ENCODE measurements around the gene TIMM44.

GRCh38 chr19:7971553-7972520 lies 28.4 kb upstream of the TIMM44 start:
- TF ChIP-seq CTCF (IDR thresholded peaks at IDR 0.05; ENCODE audit: low read depth, low read length, missing input control) (no peak), YY1 (IDR thresholded peaks at IDR 0.05) (no peak), EGR1 (IDR thresholded peaks at IDR 0.05; ENCODE audit: low read depth in 2 of 2) (no peak), SP1 (IDR thresholded peaks at IDR 0.05) (no peak), RAD21 (IDR thresholded peaks at IDR 0.05) (peak in 1 of 2 donors; percentile 36), MAX (IDR thresholded peaks at IDR 0.05) (no peak), TAF1 (conservative IDR thresholded peaks at IDR 0.05) (no peak), JUND (IDR thresholded peaks at IDR 0.05) (no peak), ZBTB33 (IDR thresholded peaks at IDR 0.05) (no peak), ATF3 (IDR thresholded peaks at IDR 0.05) (no peak), FOXA1 (IDR thresholded peaks at IDR 0.05) (no peak), NR2F2 (IDR thresholded peaks at IDR 0.05) (no peak)
